Stimulated activated CD4-positive, alpha-beta T cell treated with anti-CD3 and anti-CD28 coated beads, Interleukin-2, amount 100 ng/mL, for 48 hours (primary cell): ENCODE measurements around the gene ZNF423.
"Not testable (repeated sequence)": the region's sequence is repeated elsewhere in the genome, so short reads cannot be mapped to it uniquely, and the experiment has no call there.

Experiments used
- DNase-seq, 2 donors: peaks; one replicate each; pipeline ENCODE4 v3.0.0-alpha.2; 2020

The ZNF423 gene

DNA sequence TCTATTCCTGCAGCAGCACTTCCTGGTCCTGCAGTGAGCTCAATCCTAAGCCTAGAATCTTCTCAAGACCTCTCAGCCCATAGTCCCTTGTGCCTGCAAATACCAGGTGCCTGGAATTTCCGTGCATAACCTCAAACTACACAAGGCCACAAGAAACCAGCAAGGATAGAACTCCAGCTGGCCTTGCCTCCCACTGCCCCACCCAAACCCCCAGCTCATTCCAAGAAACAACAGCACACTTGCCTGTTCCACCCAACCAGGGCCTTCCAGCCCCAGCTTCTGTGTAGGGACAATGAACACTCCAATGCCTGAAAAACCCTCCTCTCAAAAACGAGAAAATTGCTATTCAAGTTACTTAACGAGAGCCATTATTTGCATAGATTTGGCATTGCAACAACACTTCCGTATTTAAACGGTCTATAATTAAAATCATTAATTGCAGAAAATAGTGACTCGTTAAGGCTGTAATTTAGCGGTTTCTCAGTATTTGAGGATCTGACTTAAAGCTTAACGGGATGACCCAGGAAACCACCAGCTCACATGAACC, 335.3 kb downstream of the ZNF423 start:
- no peak for DNase-seq

DNA sequence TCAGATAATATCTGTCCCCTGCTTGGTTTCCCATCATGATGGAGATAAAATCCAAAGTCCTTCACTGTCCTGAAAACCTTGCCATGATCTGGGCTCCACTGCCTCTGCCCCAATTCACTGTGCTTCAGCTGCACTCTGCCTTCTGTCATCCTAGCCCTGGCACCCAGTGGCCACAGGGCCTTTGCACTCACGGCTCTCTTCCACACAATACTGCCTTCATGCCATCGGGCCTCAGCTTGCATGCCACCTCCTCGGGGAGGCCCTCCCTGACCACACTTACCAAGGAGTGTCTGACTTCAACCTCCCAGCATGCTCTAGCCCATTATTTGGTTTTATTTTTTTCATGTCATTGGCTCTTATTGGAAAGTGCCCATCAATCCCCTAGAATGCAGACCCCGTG, 336.2 kb downstream of the ZNF423 start:
- DNase-seq, result no peak

DNA sequence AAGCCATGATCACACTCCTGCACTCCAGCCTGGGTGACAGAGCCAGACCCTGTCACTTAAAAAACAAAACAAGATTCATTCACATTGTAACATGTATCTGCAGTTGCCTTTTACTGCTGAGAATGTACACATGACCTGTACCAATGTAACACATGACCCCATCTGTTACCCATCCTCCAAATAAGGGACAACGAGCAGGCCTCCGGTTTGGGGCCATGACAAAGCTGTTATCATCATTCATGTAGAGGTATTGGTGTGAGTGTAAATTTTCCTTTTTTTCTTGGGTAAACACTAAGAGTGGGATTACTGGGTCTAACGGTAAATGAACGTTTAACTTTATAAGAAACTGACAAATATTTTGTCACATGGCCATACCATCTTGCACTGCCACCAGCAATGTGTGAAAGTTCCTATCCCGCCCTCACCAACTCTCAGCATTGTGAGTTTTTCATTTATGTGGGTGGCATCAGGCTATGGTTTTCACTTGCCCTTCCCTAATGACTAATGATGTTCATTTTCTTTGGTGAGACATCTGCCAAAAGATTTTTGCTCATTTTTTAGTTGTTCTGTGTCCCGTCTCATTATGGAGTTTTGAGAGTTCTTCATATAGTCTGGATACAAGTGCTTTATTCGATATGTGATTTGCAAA, 336.8 kb downstream of the ZNF423 start:
- DNase-seq, result no peak

DNA sequence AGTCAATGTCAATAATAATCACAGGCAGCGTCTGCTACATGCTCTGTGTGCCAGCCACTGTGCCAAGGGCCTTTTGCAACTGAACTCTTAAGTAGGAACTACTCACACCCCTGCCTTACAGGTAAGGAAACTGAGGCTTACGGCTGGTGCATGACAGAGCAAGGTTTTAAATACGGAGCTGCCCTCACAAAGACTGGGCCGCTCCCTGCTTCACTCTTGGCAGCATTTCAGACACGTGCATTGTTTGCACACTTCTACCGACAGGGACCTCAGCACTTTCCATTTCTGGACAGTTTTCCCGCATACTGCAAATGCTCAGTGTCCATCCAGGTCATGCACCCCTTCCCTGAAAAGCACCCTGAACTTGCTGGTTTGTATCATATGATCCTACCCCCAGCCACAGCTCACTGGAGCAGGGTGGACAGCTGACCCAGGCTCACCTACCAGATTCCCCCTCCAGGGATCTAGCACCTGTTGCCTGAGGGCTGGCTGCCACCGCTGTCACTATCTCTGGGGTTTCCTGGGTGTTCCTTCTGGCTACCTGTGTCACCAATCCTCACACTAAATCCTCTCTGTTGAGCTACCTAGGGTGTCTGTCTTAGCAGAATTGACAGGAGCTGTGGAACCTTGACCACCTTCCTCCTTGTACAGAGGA, 339.4 kb downstream of the ZNF423 start:
- no peak for DNase-seq

DNA sequence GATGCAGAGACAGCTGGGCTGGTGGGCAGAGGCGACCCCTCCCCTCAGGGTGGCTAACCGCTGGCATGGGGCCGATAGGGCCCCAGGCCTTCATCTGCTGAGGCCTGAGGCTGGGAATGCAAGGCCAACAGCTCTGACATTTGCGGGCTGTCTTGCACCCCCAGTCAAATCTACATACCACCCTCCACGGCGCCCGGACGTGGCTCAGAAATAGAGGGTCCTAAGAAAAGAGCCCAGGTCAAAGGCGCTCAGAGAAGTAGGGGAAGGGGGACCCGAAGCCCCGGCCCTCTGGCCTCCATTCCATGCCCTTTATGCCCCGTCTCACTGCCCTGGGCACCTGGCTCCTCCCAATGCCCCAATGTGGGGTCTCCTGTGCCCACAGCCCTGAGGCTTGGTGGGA, 340.1 kb downstream of the ZNF423 start:
- DNase-seq, result no peak

DNA sequence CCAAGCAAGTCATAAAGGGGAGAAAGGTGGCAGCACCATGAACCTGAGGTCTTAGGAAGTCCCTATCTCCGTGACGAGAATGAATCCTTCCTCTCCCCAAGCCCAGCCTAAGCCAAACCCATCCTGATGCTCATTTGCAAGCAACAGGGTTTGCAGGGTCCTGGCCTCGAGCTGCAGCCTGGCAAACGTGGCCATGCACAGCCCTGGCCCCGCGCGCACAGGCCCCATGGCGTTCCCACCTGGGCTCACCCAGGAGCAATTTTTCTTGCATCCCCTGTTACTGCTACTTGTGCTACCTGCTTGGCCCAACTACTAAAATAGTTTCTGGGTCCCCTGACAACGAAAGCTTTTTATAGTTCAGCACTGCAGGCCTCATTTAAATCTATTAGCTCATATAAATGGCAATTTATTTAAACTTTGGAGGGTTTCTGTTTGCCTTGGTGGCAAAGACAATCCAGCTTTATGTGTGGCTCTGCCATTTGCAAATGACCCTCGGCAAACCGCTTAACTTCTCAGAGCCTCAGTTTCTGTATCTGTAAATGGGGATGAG, 340.8 kb downstream of the ZNF423 start:
- DNase-seq, result no peak

DNA sequence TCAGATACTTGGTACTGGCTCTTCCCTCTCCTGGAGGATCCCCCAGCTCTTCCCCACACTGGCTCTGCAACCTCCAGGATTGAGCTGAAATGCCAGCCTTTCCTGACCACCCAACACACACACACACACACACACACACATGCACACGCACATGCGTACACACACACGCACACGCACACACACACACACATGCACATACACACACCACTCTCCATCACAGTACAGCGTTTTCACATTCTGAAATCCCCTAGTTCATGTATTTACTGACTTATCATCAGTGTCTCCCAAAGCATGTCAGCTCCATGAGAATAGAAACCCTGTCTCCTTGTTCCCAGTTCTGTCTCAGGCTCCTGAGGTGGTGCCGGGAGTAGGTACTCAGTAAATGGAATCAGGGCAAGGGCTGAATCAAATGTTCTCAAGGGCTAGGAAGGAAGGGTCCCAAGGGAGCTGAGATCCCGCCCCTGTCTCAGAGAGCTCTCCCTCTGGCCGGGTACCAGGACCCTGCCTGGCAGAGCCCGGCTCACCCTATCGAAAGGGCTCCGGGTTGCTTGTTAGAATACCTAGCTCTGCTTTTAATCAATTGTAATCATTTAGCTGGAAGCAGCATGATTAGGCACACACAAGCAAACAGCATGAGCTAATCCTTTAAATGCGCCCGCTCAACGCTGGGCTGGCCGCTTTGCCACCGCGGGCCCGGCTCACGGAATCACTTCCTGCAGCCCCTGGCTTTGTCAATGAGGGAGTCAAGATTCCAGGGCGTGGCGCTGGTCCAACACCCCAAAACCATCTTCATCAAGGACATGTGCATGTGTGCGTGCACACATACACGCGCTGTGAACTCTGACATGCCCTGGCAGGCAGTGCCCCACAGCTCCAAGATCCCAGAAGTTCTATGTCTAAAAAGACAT, 341.6 kb downstream of the ZNF423 start:
- no peak for DNase-seq

DNA sequence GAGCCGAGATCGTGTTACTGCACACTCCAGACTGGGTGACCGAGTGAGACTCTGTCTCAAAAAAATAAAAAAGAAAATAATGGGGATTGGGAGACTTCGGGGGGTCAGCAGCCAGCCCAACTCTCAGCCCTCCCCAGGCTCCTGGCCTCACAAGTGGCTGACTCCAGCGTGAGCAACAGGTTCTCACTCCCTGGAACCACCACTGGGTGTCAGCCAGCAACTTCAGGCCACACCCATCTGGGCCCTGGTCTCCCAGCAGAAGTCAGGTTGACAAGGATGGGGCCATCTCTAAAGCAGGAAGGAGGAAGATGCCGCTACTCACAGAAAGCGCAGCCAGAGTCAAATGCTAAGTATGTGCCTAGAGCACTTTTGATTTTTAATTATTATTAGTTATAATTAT, 342.9 kb downstream of the ZNF423 start:
- no peak for DNase-seq

DNA sequence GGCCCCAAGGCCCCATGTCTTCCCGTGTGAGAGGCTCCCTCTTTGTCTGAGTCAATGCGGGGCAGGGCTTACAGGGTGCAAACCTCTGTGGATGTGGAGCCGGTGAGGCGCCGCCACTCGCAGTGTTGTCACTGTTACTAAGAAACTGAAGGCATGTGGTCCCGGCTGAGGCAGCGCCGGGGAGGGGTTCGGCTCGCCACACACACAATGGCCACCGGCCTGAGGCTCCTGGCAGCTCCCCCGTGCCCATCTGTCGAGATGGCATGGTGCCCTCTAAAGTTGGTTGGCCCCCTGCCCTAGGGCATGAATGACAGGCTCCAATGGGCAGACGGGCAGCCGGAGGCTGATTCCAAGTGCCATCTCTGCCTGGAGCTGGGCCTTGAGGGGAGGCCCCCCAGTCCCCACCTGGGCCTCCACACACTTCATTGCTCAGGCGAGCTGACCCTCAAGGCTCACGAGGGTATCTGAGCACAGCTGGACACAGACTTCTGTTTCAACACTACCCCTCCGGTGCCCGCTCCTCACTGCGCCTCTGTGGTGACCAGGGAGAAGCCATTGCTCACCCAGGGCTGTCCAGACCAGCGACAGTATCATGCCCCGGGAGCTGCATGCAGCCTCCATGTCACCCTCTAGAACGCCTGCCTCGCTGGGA, 345.1 kb downstream of the ZNF423 start:
- no peak for DNase-seq

DNA sequence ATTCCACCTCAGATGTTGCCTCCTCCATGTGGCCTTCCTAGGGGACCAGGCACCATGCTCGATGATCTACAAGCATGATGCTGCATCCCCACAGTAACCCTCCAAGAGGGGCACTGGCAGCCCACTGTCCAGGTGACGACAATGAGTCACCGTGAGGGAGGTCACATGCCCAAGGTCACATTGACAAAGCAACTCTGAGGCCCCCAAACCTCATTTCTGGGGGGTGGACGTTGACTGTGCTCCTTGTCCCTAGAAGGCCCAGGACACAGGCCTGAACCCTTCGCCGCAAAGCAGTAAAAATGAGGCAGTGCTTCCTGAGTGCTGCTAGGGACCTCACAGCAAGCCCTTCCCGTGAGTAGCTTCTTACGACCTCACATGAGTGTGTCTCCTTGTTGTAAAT, 345.8 kb downstream of the ZNF423 start:
- DNase-seq, result no peak

DNA sequence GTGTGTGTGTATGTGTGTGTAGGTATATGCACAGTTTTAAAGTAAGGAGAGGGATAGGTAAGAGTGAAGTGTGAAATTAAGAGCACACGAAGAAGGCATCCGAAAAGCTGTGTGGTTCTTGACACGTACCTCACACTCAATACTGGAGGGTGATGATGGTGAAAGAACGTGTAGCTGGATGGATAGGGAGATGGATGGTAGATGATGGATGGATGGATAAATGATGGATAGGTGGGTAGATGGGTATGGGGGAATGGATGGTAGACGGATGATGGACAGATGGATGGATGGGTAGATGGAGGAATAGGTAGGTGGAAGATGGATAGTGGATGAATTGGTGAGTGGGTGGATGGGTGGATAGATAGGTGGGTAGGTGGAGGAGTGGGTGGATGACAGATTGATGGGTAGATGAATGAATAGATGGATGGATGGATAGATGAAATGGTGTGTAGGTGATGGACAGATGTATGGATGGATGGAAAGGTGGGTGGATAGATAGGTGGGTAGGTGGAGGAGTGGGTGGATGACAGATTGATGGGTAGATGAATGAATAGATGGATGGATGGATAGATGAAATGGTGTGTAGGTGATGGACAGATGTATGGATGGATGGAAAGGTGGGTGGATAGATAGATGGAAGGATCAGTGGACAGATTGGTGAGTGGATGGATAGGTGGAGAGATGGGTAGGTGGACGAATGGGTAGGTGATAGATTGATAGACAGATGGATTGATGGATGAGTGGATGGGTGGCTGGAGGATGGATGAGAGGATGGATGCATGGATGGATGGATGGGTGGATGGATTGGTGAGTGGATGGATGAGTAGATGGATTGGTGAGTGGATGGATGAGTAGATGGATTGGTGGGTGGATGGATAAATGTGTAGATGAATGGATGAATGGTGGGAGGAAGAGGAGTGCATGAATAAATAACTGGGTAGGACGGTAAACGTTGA, 349.6 kb downstream of the ZNF423 start:
- DNase-seq, result not testable (repeated sequence)

DNA sequence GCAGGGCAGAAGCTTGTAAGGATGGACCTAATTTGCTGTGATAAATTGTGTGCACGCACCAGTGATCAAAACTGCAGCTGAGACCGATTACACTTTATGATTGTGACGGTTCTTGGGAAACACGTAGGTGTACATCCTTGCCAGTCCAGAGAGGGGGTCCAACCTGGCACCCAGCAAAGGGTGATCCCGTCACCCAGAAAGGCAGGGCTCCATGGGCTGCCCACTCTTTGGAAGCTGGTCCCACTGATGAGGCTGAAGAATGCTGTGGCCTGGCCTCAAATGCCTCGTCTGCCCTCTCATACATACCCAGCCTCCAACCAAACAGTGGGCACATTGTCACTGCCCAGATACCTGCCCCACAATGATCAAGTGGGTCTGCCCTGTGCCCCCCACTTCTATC, 350.4 kb downstream of the ZNF423 start:
- no peak for DNase-seq

DNA sequence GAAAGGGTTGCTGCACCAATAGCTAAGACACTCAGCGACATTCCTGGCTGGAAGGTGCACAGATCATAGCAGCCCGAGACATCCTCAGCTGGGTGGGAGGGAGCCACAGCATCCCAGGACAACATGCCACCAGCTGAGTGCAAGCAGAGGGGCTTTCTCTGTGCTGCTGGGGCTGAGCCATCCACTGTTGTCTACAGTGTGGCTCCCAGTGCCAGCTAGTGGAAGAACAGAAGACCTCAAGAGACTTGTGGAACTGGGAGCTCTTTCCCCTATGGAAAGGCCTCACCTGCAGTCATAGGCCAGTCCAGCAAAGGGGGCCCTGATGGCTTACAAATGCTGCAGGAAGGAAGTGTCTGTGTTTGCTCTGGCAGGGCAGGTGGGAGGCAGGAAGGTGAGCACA, 351.3 kb downstream of the ZNF423 start:
- no peak for DNase-seq

DNA sequence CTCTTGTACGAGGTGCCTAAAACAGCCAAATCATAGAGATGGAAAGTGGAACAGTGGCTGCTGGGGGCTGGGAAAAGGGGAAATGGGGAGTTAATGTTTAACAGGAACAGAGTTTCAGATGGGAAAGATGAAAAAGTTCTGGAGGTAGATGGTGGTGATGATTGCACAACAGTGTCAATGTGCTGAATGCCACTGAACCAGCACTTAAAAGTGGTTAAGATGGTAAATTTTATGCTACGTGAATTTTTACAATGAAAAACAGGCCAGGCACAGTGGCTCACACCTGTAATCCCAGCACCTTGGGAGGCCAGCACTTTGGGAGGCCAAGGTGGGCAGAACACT, 351.9 kb downstream of the ZNF423 start:
- DNase-seq, result no peak

DNA sequence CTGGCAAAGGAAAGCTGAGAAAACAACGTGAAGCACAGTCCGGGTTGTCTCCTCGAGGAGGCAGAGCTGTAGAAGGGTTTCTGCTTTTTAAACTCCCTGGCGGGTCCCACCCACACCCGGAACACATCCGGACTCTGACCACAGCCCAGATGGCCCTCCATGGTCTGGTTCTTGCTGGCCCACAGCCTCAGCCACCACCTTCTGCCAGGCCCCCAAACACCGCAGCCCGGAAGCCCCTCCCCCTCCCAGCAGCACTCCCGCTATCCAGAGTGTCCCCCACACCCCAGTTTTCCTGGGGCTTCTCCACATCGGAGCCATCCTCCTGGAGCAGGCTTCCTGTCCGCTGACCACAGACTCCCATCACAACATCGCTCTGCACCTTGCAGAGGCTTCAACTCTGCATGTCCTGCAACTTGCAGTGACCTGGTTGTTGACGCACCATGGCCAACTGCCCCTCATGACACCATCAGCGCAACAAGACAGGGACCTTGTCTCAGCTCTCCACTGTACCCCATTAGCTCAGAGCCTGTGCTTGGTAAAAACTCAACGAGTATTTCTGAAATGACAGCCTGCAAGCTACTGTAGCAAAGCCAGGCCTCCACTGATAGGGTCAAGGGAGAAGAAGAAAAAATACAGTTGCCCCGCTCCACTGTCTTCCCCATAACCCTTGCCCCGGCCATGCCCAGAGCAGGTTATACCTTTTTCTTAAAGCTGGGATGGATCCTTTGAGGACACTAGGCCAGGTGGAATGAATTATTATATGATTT, 352.5 kb downstream of the ZNF423 start:
- no peak for DNase-seq

DNA sequence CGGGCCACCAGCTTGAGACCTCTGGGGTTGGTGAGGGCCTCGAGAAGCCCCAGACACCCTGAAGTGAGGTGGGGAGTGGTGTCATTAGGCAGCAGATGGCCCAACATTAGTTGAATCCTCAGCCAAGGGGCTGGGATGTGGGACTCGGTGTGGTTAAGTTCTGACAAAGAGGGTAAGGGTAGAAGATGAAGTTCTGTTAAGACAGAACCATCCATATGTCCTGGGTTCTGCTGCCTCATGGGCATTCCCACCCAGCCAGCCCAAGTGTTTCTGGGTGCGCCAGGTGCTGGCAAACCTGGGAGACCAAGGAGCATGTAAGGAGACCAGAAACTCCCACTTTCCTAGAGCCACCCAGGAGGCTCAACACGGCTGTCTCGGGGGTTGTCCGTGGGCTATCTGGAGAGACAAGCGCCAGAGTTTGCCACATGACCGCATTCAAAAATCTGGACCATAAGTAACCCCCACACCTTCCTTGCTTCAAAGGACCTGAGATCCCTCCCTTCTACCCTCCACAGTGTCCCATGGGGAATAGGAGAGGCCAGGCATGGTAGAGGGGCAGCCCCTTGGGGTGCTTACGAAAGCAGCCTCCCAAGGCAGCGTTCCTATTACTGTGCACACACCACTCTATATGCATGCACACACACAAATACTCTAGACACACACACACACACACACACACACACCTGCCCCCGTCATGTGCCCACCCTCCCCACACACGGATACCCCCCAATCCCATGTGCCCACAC, 353.6 kb downstream of the ZNF423 start:
- no peak for DNase-seq

DNA sequence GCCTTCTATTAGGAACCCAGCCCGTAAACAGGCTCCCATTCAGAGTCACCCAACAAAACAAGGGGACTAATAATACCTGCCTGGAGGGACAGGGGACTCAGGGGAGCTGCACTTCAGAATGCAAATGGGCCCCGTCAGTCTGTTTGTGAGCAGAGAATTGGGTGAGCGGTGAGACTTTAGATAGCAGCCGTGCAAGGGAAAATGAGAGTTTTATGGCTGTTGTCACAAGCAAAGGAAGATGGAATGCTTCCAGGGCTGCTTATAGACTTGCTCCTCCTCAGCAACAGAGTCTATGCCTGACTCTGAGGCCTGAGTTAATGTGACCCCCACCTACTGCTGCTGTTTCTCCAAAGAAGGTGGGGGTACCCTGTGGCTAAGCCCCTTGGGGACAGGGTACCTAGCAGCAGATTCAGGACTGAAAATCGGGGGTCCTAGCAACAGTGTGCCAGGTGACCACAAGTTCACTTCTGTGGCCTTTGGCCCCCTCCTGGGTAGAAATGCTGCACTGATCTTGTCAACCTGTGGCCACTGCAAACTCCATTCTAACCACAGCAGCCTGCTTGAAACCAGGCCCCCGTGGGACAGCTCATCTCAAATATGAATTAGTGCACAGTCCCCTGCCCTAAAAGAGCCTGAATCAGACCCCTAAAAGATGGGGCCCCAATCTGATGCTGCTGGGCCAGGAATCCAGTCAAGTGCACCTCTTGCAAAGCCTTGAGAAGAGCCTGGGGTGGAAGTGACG, 355.9 kb downstream of the ZNF423 start:
- no peak for DNase-seq

DNA sequence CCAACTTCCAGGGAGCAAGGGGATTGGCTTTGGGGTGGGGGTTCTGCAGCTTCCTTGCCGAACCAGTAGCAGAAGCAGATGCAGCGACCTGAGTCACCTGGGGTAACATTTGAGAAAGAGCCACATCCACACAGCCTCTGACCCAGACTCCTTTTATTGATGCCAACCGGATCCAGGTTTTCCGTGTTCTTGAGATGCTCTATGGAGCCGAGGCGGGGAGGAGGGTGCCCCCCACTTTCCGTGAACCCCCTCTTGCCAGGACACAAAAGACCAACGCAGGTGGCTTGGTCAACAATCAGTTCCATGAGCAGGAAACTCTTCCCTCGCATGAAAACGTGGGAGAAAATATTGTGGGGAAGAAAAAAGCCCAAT, 356.5 kb downstream of the ZNF423 start:
- DNase-seq, result no peak

DNA sequence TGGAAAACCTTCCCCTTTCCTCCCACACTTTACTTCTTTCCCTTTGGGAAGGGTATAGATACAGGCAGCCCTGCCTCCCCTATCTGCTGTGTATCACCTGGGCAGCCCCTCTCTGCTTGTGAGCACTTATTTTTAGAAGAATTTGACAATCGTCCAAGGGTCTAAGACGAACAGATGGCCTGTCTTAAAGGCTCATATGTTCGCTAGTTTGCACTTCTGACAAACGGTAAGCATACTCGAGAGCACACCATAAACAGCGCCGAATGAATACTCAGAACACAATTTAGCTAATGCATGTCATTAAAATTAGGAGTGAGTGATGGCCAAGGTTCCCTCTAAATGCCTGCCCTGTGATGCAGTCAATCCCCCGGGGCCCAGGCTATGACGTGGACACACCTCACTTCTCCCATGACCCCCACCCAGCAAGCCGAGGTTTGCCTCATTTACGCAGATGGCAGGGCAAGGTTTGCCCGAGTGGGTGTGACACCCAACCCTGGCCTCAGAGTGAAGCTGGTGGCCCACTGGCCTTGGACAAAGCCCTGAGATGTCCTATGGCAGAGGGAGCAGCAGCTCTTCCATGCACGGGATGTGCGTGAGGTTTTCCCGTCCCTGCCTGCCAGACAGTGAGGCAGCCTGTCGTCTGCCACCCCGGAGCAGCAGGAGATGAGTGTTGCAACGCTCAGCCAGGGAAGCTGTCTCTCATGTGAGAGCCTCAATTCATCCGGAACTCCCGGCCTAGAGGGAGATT, 357.1 kb downstream of the ZNF423 start:
- DNase-seq, result no peak
